ENCODE measurements around the gene CDC37. TPM values are rescaled to one million over a fixed set of nuclear protein-coding genes. Genes with fewer than 3 reads are reported as not detected.

Gene CDC37
- total RNA-seq, 1 experiment from 2014 or later = 204 TPM

DNA sequence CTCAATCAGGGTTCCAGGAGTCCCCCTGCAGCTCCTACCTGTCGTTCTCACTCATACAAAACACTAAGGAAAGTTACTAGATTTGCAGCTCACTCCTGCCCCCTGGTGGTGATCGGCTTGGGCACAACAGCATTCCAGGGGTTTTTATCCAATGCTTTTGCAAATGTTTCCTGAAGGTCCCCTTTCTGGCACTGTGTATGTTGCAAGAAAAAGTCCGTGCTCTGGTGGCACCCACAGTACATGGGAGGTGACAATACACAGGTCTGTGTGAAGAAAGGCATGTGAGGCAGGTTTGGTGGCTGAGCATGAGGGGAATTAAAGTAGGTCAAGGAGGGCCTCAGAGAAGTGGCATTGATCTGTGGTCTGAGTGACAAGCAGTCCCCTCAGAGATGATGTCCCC is 14.4 kb downstream of the CDC37 start:
- peak; percentile 96 for DNase-seq (ENCODE audit: low spot score)
- ChIA-PET CTCF (interaction anchor here (0.6 to 7.0 kb wide), 55 partner anchors 8 to 283 kb away, joined by 3 to 163 read pairs (median 4); partner anchors contain the start of genes CDC37, FDX2, ICAM1 and ICAM4), POLR2A (interaction anchor here (0.7 to 1.2 kb wide), 4 partner anchors 9 to 120 kb away, joined by 3 to 7 read pairs (median 4); partner anchors contain the start of genes ICAM1, RAVER1 and TYK2)
- Mint-ChIP-seq H3K9me3 (no peaks in the 10 kb centered on the region), H3K4me1 (peaks cover 5% of the 10 kb centered on the region; the same call in 1 of the 2 replicates), H3K4me3 (no peak overlapping the region), H3K27me3 (ENCODE audit: low read depth) (peaks cover 3% of the 10 kb centered on the region; the same call in 1 of the 2 replicates), H3K36me3 (peaks cover 19% of the 10 kb centered on the region), H3K27ac (no peak overlapping the region)
- TF ChIP-seq, protein P1, sequence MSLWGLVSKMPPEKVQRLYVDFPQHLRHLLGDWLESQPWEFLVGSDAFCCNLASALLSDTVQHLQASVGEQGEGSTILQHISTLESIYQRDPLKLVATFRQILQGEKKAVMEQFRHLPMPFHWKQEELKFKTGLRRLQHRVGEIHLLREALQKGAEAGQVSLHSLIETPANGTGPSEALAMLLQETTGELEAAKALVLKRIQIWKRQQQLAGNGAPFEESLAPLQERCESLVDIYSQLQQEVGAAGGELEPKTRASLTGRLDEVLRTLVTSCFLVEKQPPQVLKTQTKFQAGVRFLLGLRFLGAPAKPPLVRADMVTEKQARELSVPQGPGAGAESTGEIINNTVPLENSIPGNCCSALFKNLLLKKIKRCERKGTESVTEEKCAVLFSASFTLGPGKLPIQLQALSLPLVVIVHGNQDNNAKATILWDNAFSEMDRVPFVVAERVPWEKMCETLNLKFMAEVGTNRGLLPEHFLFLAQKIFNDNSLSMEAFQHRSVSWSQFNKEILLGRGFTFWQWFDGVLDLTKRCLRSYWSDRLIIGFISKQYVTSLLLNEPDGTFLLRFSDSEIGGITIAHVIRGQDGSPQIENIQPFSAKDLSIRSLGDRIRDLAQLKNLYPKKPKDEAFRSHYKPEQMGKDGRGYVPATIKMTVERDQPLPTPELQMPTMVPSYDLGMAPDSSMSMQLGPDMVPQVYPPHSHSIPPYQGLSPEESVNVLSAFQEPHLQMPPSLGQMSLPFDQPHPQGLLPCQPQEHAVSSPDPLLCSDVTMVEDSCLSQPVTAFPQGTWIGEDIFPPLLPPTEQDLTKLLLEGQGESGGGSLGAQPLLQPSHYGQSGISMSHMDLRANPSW (CRISPR knock-in tag; conservative IDR thresholded peaks at IDR 0.05; ENCODE audit: low read depth) = no peak
- TF ChIP-seq ZNF138 (CRISPR knock-in tag; conservative IDR thresholded peaks at IDR 0.05) = no peak
- TF ChIP-seq, protein P2, sequence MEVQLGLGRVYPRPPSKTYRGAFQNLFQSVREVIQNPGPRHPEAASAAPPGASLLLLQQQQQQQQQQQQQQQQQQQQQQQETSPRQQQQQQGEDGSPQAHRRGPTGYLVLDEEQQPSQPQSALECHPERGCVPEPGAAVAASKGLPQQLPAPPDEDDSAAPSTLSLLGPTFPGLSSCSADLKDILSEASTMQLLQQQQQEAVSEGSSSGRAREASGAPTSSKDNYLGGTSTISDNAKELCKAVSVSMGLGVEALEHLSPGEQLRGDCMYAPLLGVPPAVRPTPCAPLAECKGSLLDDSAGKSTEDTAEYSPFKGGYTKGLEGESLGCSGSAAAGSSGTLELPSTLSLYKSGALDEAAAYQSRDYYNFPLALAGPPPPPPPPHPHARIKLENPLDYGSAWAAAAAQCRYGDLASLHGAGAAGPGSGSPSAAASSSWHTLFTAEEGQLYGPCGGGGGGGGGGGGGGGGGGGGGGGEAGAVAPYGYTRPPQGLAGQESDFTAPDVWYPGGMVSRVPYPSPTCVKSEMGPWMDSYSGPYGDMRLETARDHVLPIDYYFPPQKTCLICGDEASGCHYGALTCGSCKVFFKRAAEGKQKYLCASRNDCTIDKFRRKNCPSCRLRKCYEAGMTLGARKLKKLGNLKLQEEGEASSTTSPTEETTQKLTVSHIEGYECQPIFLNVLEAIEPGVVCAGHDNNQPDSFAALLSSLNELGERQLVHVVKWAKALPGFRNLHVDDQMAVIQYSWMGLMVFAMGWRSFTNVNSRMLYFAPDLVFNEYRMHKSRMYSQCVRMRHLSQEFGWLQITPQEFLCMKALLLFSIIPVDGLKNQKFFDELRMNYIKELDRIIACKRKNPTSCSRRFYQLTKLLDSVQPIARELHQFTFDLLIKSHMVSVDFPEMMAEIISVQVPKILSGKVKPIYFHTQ (CRISPR knock-in tag; IDR thresholded peaks at IDR 0.05) = no peak
- TF ChIP-seq HMGA2 (CRISPR knock-in tag; IDR thresholded peaks at IDR 0.05) = no peak
- no peak for TF ChIP-seq SMAD3 (CRISPR knock-in tag; IDR thresholded peaks at IDR 0.05; ENCODE audit: borderline replicate concordance)
- TF ChIP-seq, protein P3, sequence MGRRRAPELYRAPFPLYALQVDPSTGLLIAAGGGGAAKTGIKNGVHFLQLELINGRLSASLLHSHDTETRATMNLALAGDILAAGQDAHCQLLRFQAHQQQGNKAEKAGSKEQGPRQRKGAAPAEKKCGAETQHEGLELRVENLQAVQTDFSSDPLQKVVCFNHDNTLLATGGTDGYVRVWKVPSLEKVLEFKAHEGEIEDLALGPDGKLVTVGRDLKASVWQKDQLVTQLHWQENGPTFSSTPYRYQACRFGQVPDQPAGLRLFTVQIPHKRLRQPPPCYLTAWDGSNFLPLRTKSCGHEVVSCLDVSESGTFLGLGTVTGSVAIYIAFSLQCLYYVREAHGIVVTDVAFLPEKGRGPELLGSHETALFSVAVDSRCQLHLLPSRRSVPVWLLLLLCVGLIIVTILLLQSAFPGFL (CRISPR knock-in tag; IDR thresholded peaks at IDR 0.05; ENCODE audit: borderline replicate concordance) = no peak
- TF ChIP-seq, protein P4, sequence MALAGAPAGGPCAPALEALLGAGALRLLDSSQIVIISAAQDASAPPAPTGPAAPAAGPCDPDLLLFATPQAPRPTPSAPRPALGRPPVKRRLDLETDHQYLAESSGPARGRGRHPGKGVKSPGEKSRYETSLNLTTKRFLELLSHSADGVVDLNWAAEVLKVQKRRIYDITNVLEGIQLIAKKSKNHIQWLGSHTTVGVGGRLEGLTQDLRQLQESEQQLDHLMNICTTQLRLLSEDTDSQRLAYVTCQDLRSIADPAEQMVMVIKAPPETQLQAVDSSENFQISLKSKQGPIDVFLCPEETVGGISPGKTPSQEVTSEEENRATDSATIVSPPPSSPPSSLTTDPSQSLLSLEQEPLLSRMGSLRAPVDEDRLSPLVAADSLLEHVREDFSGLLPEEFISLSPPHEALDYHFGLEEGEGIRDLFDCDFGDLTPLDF (CRISPR knock-in tag; IDR thresholded peaks at IDR 0.05) = no peak
- TF ChIP-seq SP1 (CRISPR knock-in tag; conservative IDR thresholded peaks at IDR 0.05) = no peak
- TF ChIP-seq MYBL2 (CRISPR knock-in tag; IDR thresholded peaks at IDR 0.05) = no peak
- TF ChIP-seq TEAD4 (CRISPR knock-in tag; IDR thresholded peaks at IDR 0.05) = peak; percentile 81; the same call in 1 of the 2 replicates
- no peak for TF ChIP-seq FOXJ3 (CRISPR knock-in tag; IDR thresholded peaks at IDR 0.05; ENCODE audit: borderline replicate concordance)
- TF ChIP-seq, protein P5, sequence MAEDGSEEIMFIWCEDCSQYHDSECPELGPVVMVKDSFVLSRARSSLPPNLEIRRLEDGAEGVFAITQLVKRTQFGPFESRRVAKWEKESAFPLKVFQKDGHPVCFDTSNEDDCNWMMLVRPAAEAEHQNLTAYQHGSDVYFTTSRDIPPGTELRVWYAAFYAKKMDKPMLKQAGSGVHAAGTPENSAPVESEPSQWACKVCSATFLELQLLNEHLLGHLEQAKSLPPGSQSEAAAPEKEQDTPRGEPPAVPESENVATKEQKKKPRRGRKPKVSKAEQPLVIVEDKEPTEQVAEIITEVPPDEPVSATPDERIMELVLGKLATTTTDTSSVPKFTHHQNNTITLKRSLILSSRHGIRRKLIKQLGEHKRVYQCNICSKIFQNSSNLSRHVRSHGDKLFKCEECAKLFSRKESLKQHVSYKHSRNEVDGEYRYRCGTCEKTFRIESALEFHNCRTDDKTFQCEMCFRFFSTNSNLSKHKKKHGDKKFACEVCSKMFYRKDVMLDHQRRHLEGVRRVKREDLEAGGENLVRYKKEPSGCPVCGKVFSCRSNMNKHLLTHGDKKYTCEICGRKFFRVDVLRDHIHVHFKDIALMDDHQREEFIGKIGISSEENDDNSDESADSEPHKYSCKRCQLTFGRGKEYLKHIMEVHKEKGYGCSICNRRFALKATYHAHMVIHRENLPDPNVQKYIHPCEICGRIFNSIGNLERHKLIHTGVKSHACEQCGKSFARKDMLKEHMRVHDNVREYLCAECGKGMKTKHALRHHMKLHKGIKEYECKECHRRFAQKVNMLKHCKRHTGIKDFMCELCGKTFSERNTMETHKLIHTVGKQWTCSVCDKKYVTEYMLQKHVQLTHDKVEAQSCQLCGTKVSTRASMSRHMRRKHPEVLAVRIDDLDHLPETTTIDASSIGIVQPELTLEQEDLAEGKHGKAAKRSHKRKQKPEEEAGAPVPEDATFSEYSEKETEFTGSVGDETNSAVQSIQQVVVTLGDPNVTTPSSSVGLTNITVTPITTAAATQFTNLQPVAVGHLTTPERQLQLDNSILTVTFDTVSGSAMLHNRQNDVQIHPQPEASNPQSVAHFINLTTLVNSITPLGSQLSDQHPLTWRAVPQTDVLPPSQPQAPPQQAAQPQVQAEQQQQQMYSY (CRISPR knock-in tag; IDR thresholded peaks at IDR 0.05) = no peak
- no peak for TF ChIP-seq JAZF1 (CRISPR knock-in tag; IDR thresholded peaks at IDR 0.05)
- TF ChIP-seq, protein P6, sequence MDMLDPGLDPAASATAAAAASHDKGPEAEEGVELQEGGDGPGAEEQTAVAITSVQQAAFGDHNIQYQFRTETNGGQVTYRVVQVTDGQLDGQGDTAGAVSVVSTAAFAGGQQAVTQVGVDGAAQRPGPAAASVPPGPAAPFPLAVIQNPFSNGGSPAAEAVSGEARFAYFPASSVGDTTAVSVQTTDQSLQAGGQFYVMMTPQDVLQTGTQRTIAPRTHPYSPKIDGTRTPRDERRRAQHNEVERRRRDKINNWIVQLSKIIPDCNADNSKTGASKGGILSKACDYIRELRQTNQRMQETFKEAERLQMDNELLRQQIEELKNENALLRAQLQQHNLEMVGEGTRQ (CRISPR knock-in tag; IDR thresholded peaks at IDR 0.05) = no peak
- no peak for TF ChIP-seq MXD4 (CRISPR knock-in tag; IDR thresholded peaks at IDR 0.05; ENCODE audit: borderline replicate concordance)
- peak; percentile 78; the same call in 1 of the 2 replicates for TF ChIP-seq TEAD1 (CRISPR knock-in tag; IDR thresholded peaks at IDR 0.05)
- TF ChIP-seq ESRRA (CRISPR knock-in tag; IDR thresholded peaks at IDR 0.05; ENCODE audit: borderline replicate concordance) = no peak
- TF ChIP-seq, protein P7, sequence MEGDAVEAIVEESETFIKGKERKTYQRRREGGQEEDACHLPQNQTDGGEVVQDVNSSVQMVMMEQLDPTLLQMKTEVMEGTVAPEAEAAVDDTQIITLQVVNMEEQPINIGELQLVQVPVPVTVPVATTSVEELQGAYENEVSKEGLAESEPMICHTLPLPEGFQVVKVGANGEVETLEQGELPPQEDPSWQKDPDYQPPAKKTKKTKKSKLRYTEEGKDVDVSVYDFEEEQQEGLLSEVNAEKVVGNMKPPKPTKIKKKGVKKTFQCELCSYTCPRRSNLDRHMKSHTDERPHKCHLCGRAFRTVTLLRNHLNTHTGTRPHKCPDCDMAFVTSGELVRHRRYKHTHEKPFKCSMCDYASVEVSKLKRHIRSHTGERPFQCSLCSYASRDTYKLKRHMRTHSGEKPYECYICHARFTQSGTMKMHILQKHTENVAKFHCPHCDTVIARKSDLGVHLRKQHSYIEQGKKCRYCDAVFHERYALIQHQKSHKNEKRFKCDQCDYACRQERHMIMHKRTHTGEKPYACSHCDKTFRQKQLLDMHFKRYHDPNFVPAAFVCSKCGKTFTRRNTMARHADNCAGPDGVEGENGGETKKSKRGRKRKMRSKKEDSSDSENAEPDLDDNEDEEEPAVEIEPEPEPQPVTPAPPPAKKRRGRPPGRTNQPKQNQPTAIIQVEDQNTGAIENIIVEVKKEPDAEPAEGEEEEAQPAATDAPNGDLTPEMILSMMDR (IDR thresholded peaks at IDR 0.05) = peak; percentile 90
- TF ChIP-seq NFYB (CRISPR knock-in tag; conservative IDR thresholded peaks at IDR 0.05; ENCODE audit: low read depth) = no peak
- TF ChIP-seq ZNF317 (CRISPR knock-in tag; IDR thresholded peaks at IDR 0.05; ENCODE audit: borderline replicate concordance, low read depth) = no peak
- peak; percentile 73 for ATAC-seq
